Endothelial cell (in vitro differentiated cells): ENCODE measurements around the gene TRIM26. TPM values are rescaled to one million over a fixed set of nuclear protein-coding genes. Genes with fewer than 3 reads are reported as not detected.
A peak's percentile ranks its signal among the peaks of the same experiment; 100 is the strongest.
"Not testable (repeated sequence)": the region's sequence is repeated elsewhere in the genome, so short reads cannot be mapped to it uniquely, and the experiment has no call there.

Experiments used
- DNase-seq: peaks from one replicate; pipeline ENCODE4 v3.0.0; 2021; ENCODE audit warnings: low spot score
- H3K27ac Mint-ChIP-seq: one replicate; pipeline ENCODE4 v1.8.0; 2021; ENCODE audit warnings: mixed read lengths, inconsistent platforms; ENCODE audit not compliant: unreplicated experiment
- H3K27me3 Mint-ChIP-seq: one replicate; pipeline ENCODE4 v1.8.0; 2021; ENCODE audit warnings: mild to moderate bottlenecking, moderate library complexity, mixed read lengths, inconsistent platforms; ENCODE audit not compliant: unreplicated experiment
- H3K36me3 Mint-ChIP-seq: one replicate; pipeline ENCODE4 v1.8.0; 2021; ENCODE audit warnings: mild to moderate bottlenecking, low read depth, mixed read lengths, inconsistent platforms; ENCODE audit not compliant: unreplicated experiment
- H3K4me1 Mint-ChIP-seq: one replicate; pipeline ENCODE4 v1.8.0; 2021; ENCODE audit warnings: mild to moderate bottlenecking, mixed read lengths, inconsistent platforms; ENCODE audit not compliant: unreplicated experiment
- H3K4me3 Mint-ChIP-seq: one replicate; pipeline ENCODE4 v1.8.0; 2021; ENCODE audit warnings: mild to moderate bottlenecking, mixed read lengths, inconsistent platforms; ENCODE audit not compliant: unreplicated experiment
- H3K9me3 Mint-ChIP-seq: one replicate; pipeline ENCODE4 v1.8.0; 2021; ENCODE audit warnings: mixed read lengths, inconsistent platforms; ENCODE audit not compliant: unreplicated experiment
- CTCF ChIP-seq: fragments of 200-600 bp; sonication (generic); IDR thresholded peaks from one replicate; pipeline ENCODE4 v1.5.0; 2021; ENCODE audit warnings: antibody characterized with exemption; ENCODE audit not compliant: unreplicated experiment
- long read RNA-seq: library from polyadenylated mRNA; unstranded; transcript quantifications from one replicate; pipeline ENCODE4 v2.0.0, GENCODE V29; 2020; ENCODE audit not compliant: unreplicated experiment
- total RNA-seq: library from RNA; stranded (reverse); fragmentation: NEBNext Ultra II Directional; extraction: Animal tissue kit (Norgen Biotek cat#: 25700); gene quantifications from one replicate; pipeline ENCODE4 v1.2.1, GENCODE V29; 2021; ENCODE audit not compliant: unreplicated experiment

Gene TRIM26
- total RNA-seq: 27.1 TPM
- long read RNA-seq, partial matches to known transcripts: 1 of 7 reads
- long read RNA-seq, other reads (novel, unspliced or antisense): 4 of 7 reads

- peak; percentile 95 for DNase-seq
- H3K27me3 Mint-ChIP-seq: peaks cover 7% of the 10 kb centered on the region
- no peaks in the 10 kb centered on the region for H3K36me3 Mint-ChIP-seq
- peak within 1 kb of the TSS; percentile 97 for H3K4me3 Mint-ChIP-seq
- TF ChIP-seq CTCF: no peak
- no peaks in the 10 kb centered on the region for H3K9me3 Mint-ChIP-seq
- H3K4me1 Mint-ChIP-seq: peaks cover 33% of the 10 kb centered on the region
- peak within 1 kb of the TSS; percentile 96 for H3K27ac Mint-ChIP-seq
These were observed at the start of gene TRIM26 for GRCh38 chr6:30212865-30213666. TRIM26 (minus strand) TSS chr6:30213406; CDS start chr6:30199103, 14,303 bp downstream.

- Mint-ChIP-seq H3K27ac (no peak overlapping the region), H3K9me3 (no peaks in the 10 kb centered on the region), H3K27me3 (peaks cover 9% of the 10 kb centered on the region), H3K36me3 (peaks cover 6% of the 10 kb centered on the region), H3K4me3 (peak overlapping the region; percentile 68), H3K4me1 (peaks cover 6% of the 10 kb centered on the region)
- no peak for TF ChIP-seq CTCF
- no peak for DNase-seq
These were observed 46.9 kb upstream of the TRIM26 start for GRCh38 chr6:30260036-30260504.

DNA sequence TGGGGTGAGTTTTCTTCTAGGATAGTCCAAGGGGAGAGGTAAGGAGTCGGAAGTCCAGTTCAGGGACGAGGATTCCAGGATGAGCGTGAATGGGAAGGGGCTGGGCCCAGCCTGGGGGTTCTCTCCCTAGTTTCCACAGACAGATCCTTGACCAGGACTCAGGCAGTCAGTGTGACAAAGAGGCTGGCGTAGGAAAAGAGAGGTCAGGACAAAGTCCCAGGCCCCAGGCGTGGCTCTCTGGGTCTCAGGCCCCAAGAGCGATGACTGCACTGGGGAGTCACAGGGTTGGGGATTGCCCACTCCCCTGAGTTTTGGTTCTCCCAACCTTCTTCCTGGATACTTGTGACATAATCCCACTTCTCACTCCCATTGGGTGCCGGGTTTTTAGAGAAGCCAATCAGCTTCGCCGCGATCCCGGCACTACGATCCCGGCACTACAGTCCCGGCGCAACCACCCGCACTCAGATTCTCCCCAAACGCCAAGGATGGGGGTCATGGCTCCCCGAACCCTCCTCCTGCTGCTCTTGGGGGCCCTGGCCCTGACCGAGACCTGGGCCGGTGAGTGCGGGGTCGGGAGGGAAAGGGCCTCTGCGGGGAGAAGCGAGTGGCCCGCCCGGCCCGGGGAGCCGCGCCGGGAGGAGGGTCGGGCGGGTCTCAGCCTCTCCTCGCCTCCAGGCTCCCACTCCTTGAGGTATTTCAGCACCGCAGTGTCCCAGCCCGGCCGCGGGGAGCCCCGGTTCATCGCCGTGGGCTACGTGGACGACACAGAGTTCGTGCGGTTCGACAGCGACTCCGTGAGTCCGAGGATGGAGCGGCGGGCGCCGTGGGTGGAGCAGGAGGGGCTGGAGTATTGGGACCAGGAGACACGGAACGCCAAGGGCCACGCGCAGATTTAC, 46.2 kb upstream of the TRIM26 start:
- peak overlapping the region; percentile 93 for H3K4me3 Mint-ChIP-seq
- peak overlapping the region; percentile 84 for H3K27ac Mint-ChIP-seq
- H3K9me3 Mint-ChIP-seq: no peaks in the 10 kb centered on the region
- peaks cover 6% of the 10 kb centered on the region for H3K4me1 Mint-ChIP-seq
- no peak for TF ChIP-seq CTCF
- peaks cover 9% of the 10 kb centered on the region for H3K27me3 Mint-ChIP-seq
- peaks cover 6% of the 10 kb centered on the region for H3K36me3 Mint-ChIP-seq
- DNase-seq: peak; percentile 70

- H3K27me3 Mint-ChIP-seq: peaks cover 9% of the 10 kb centered on the region
- TF ChIP-seq CTCF: no peak
- no peak for DNase-seq
- peak overlapping the region; percentile 16 for H3K4me3 Mint-ChIP-seq
- no peak overlapping the region for H3K27ac Mint-ChIP-seq
- H3K4me1 Mint-ChIP-seq: peaks cover 6% of the 10 kb centered on the region
- peaks cover 6% of the 10 kb centered on the region for H3K36me3 Mint-ChIP-seq
- H3K9me3 Mint-ChIP-seq: no peaks in the 10 kb centered on the region
These were observed 45.0 kb upstream of the TRIM26 start for GRCh38 chr6:30258204-30258603.

GRCh38 chr6:30252417-30252816, 39.2 kb upstream of the TRIM26 start:
- H3K27me3 Mint-ChIP-seq, H3K36me3 Mint-ChIP-seq, H3K9me3 Mint-ChIP-seq, H3K4me3 Mint-ChIP-seq, H3K4me1 Mint-ChIP-seq, DNase-seq, H3K27ac Mint-ChIP-seq: not testable (repeated sequence)
